Heart left ventricle (tissue), 16 donors: ENCODE data around the gene GLYATL2. TPM values are rescaled to one million over a fixed set of nuclear protein-coding genes. Genes with fewer than 3 reads are reported as not detected.

ENCODE experiments used
- ATAC-seq, 4 donors: fragments of 200-7000 bp; cut with Tn5 transposase; one replicate each; pipeline ENCODE4 v1.9.1; 2020 to 2022; ENCODE audit warnings: moderate library complexity in 4 of 4, mild to moderate bottlenecking in 3 of 4, moderate number of reproducible peaks in 1 of 4
- DNase-seq, 5 donors: peaks; one replicate each; pipeline ENCODE4 v3.0.0-alpha.2; 2020
- H3K27ac ChIP-seq, 12 donors: fragments of 200-600 bp; sonication (generic) in 4 of 12; one replicate each; pipeline versions ENCODE4 v1.5.0 to v1.8.0; 2016 to 2022; ENCODE audit warnings: mild to moderate bottlenecking in 2 of 12
- H3K27me3 ChIP-seq, 9 donors: fragments of 200-600 bp; sonication (generic) in 2 of 9; one replicate each; pipeline versions ENCODE4 v1.5.1 to v1.8.0; 2016 to 2022; ENCODE audit warnings: mild to moderate bottlenecking in 3 of 9
- H3K36me3 ChIP-seq, 9 donors: fragments of 200-600 bp; sonication (generic) in 2 of 9; one replicate each; pipeline versions ENCODE4 v1.5.0 to v1.8.0; 2018 to 2022; ENCODE audit warnings: mild to moderate bottlenecking in 2 of 9
- H3K4me1 ChIP-seq, 12 donors: fragments of 200-600 bp; sonication (generic) in 4 of 12; one replicate each; pipeline versions ENCODE4 v1.5.0 to v1.8.0; 2016 to 2022; ENCODE audit warnings: mild to moderate bottlenecking in 3 of 12
- H3K4me3 ChIP-seq, 12 donors: fragments of 200-600 bp; sonication (generic) in 4 of 12; one replicate each; pipeline versions ENCODE4 v1.5.0 to v1.8.0; 2017 to 2022; ENCODE audit warnings: mild to moderate bottlenecking in 9 of 12, moderate library complexity in 4 of 12
- H3K9me3 ChIP-seq, 12 donors: fragments of 200-600 bp; sonication (generic) in 4 of 12; one replicate each; pipeline versions ENCODE4 v1.5.0 to v1.8.0; 2016 to 2022; ENCODE audit warnings: mild to moderate bottlenecking in 1 of 12
- CTCF ChIP-seq, 12 donors: fragments of 200-600 bp; sonication (generic) in 4 of 12; IDR thresholded peaks; one replicate each; pipeline versions ENCODE4 v1.5.0 to v1.8.0; 2018 to 2022; ENCODE audit warnings: antibody characterized with exemption in 12 of 12, mild to moderate bottlenecking in 5 of 12
- POLR2A ChIP-seq, 2 donors: fragments of 450-650 bp; IDR thresholded peaks; one replicate each; pipeline ENCODE4 v1.6.1; 2017; ENCODE audit warnings: antibody characterized with exemption in 2 of 2, mild to moderate bottlenecking in 2 of 2, moderate library complexity in 2 of 2
- WGBS, 4 donors: extraction: QIAGEN DNeasy Blood & Tissue Kit in 2 of 4; methylation state at CpG; one replicate each; pipeline versions ENCODE4 v1.1.5 to v1.1.7; 2013 to 2018; 5-methylcytosine and 5-hydroxymethylcytosine counted together
- intact Hi-C, 10 donors: fragments of 100-400 bp; cut with DNase I; formaldehyde crosslinking; loops; one replicate each; pipeline versions ENCODE4 v1.11.1 to v1.14.2; 2022
- polyA plus RNA-seq, 2 donors: library from polyadenylated mRNA; stranded (reverse); fragments of 200-250 nt; gene quantifications; one replicate each; pipeline ENCODE4 v1.2.3, GENCODE V29; 2013
- total RNA-seq, 9 donors: library from RNA; depleted of rRNA in 2 of 9; stranded (reverse); fragments of >200 nt in 2 of 9; fragmentation: NEBNext Ultra II Directional in 3 of 9; extraction: Animal tissue kit (Norgen Biotek cat#: 25700) in 3 of 9; gene quantifications; one replicate each; pipeline versions ENCODE4 v1.1.0 to v1.2.4, GENCODE V29; 2016 to 2023
- donor health status: ischemic (EF 13 %, LVEDD 7.1; RV severe dilation, severe dysfunction).
- donor health status: healthy with polysubstance abuse.
- donor health status: DM: no; HTN: yes; CAD: no.
- donor health status: DM: no; HTN: no; CAD: no.
- donor health status: ischemic (EF 25% LVEDD 6.9; RV normal size, moderate dysfunction).
- donor health status: ischemic (EF 25% LVEDD 5.7; RV mildly dilated, moderate dysfunction).
- donor health status: healthy.
- donor health status: DM: yes; HTN: yes; CAD: no.
- donor health status: ischemic (EF 35%, LVEDD 5.7; RV mildly dilated, moderate dysfunction).
- donor health status: nonischemic (EF 11% LVEDD 7.7; RV severe dilation, severe dysfunction).
- donor health status: DM: yes; HTN: yes; CAD: no.
- donor health status: PGD.
- donor health status: ischemic (EF 29% LVEDD 5.4; RV normal size, mild dysfunction).
- donor health status: nonischemic (EF 23%, LVEDD 6.1; RV moderate dilation, normal function).

Gene GLYATL2
- total and polyA plus RNA-seq, 11 donors, result 0.15 to 0.35 (median 0.20) TPM; not detected in 7

GRCh38 chr11:58880625-58881024 lies 36.1 kb upstream of the GLYATL2 start:
- no peak for ATAC-seq
- Histone ChIP-seq H3K27me3 (no peaks in the 10 kb centered on the region), H3K36me3 (no peaks in the 10 kb centered on the region), H3K4me3 (no peak overlapping the region), H3K27ac (no peak overlapping the region), H3K9me3 (peaks cover 0 to 20% (median 0%) of the 10 kb centered on the region in 12 donors), H3K4me1 (no peaks in the 10 kb centered on the region)
- DNase-seq, result no peak
- TF ChIP-seq CTCF (IDR thresholded peaks at IDR 0.05) (no peak), POLR2A (IDR thresholded peaks at IDR 0.05) (no peak)
- WGBS, 4 donors, result 81 to 87% (median 87%) methylated on average over 1 of the region's 1 CpG
- intact Hi-C loops, result no loop called here

- DNase-seq, result no peak
- H3K27me3 ChIP-seq, result no peaks in the 10 kb centered on the region
- intact Hi-C loops, result no loop called here
- no peaks in the 10 kb centered on the region for H3K4me1 ChIP-seq
- H3K9me3 ChIP-seq, result peaks cover 0 to 20% (median 0%) of the 10 kb centered on the region in 12 donors
- H3K36me3 ChIP-seq, result no peaks in the 10 kb centered on the region
- ATAC-seq, result no peak
- TF ChIP-seq CTCF (IDR thresholded peaks at IDR 0.05), result no peak
- no peak for TF ChIP-seq POLR2A (IDR thresholded peaks at IDR 0.05)
- H3K27ac ChIP-seq, result no peak overlapping the region
- H3K4me3 ChIP-seq, result no peak overlapping the region
Measured at GRCh38 chr11:58880166-58880565, 35.7 kb upstream of the GLYATL2 start.

- no peaks in the 10 kb centered on the region for H3K27me3 ChIP-seq
- ATAC-seq, result no peak
- TF ChIP-seq POLR2A (IDR thresholded peaks at IDR 0.05) (no peak), CTCF (IDR thresholded peaks at IDR 0.05) (no peak)
- H3K27ac ChIP-seq, result no peak overlapping the region
- no peak overlapping the region for H3K4me3 ChIP-seq
- intact Hi-C loops, result no loop called here
- no peaks in the 10 kb centered on the region for H3K4me1 ChIP-seq
- no peak for DNase-seq
- peaks cover 0 to 5% (median 0%) of the 10 kb centered on the region in 12 donors for H3K9me3 ChIP-seq
- H3K36me3 ChIP-seq, result no peaks in the 10 kb centered on the region
- 82 to 95% (median 86%) methylated on average over 2 of the region's 2 CpGs; no CpG with 5 or more reads in 1 of the 4 donors for WGBS, 4 donors
Measured at GRCh38 chr11:58867556-58867955, 23.1 kb upstream of the GLYATL2 start.

GRCh38 chr11:58866788-58867187 lies 22.3 kb upstream of the GLYATL2 start:
- Histone ChIP-seq H3K27ac (no peak overlapping the region), H3K4me3 (no peak overlapping the region), H3K27me3 (no peaks in the 10 kb centered on the region), H3K9me3 (peaks cover 0 to 10% (median 2%) of the 10 kb centered on the region in 12 donors), H3K36me3 (no peaks in the 10 kb centered on the region), H3K4me1 (no peaks in the 10 kb centered on the region)
- DNase-seq (no peak), ATAC-seq (no peak)
- intact Hi-C loops, result no loop called here
- TF ChIP-seq POLR2A (IDR thresholded peaks at IDR 0.05), result no peak
- TF ChIP-seq CTCF (IDR thresholded peaks at IDR 0.05), result no peak
- 89 to 95% (median 94%) methylated on average over 1 of the region's 1 CpG for WGBS, 4 donors
